ENCODE data around the gene SWI5.

Gene SWI5

GRCh38 chr9:128298535-128299482, 22.7 kb downstream of the SWI5 start:
- H3K4me3 Mint-ChIP-seq = no peak overlapping the region
- no peak for DNase-seq
- CTCF ChIA-PET = interaction anchor here (1.1 kb wide), 2 partner anchors 43 to 63 kb away, joined by 3 read pairs; no protein-coding TSS in a partner anchor
- no peak overlapping the region for H3K27ac Mint-ChIP-seq
- H3K27me3 Mint-ChIP-seq = no peaks in the 10 kb centered on the region
- no peaks in the 10 kb centered on the region for H3K9me3 Mint-ChIP-seq
- no peaks in the 10 kb centered on the region for H3K4me1 Mint-ChIP-seq
- H3K36me3 Mint-ChIP-seq = no peaks in the 10 kb centered on the region

- H3K27me3 Mint-ChIP-seq = no peaks in the 10 kb centered on the region
- no peak for DNase-seq
- H3K27ac Mint-ChIP-seq = no peak overlapping the region
- peaks cover 2% of the 10 kb centered on the region for H3K36me3 Mint-ChIP-seq
- no peaks in the 10 kb centered on the region for H3K4me1 Mint-ChIP-seq
- CTCF ChIA-PET = interaction anchor here (0.7 to 2.2 kb wide), 4 partner anchors 9 to 37 kb away, joined by 3 to 9 read pairs (median 4); no protein-coding TSS in a partner anchor
- no peaks in the 10 kb centered on the region for H3K9me3 Mint-ChIP-seq
- no peak overlapping the region for H3K4me3 Mint-ChIP-seq
Measured at GRCh38 chr9:128304136-128304970, 28.3 kb downstream of the SWI5 start.

- no peaks in the 10 kb centered on the region for H3K4me1 Mint-ChIP-seq
- DNase-seq = no peak
- H3K27me3 Mint-ChIP-seq = no peaks in the 10 kb centered on the region
- H3K9me3 Mint-ChIP-seq = no peaks in the 10 kb centered on the region
- H3K4me3 Mint-ChIP-seq = no peak overlapping the region
- no peak overlapping the region for H3K27ac Mint-ChIP-seq
- CTCF ChIA-PET = interaction anchor here (1.0 to 2.2 kb wide), 3 partner anchors 10 to 36 kb away, joined by 4 to 9 read pairs (median 4); no protein-coding TSS in a partner anchor
- H3K36me3 Mint-ChIP-seq = peaks cover 7% of the 10 kb centered on the region
Measured at GRCh38 chr9:128304971-128305288, 28.9 kb downstream of the SWI5 start.

GRCh38 chr9:128309551-128309950, 33.5 kb downstream of the SWI5 start:
- Mint-ChIP-seq H3K9me3 (no peaks in the 10 kb centered on the region), H3K4me1 (no peaks in the 10 kb centered on the region), H3K27me3 (no peaks in the 10 kb centered on the region), H3K27ac (no peak overlapping the region), H3K36me3 (peaks cover 15% of the 10 kb centered on the region), H3K4me3 (no peak overlapping the region)
- CTCF ChIA-PET = no interaction called here
- DNase-seq = no peak

- DNase-seq = no peak
- H3K9me3 Mint-ChIP-seq = no peaks in the 10 kb centered on the region
- no peak overlapping the region for H3K4me3 Mint-ChIP-seq
- peaks cover 15% of the 10 kb centered on the region for H3K36me3 Mint-ChIP-seq
- H3K27me3 Mint-ChIP-seq = no peaks in the 10 kb centered on the region
- CTCF ChIA-PET = interaction anchor here (0.7 kb wide), 1 partner anchor 9 kb away, joined by 4 read pairs; no protein-coding TSS in a partner anchor
- no peak overlapping the region for H3K27ac Mint-ChIP-seq
- H3K4me1 Mint-ChIP-seq = no peaks in the 10 kb centered on the region
Measured at GRCh38 chr9:128310461-128310860, 34.4 kb downstream of the SWI5 start.

- CTCF ChIA-PET = interaction anchor here (1.0 to 1.2 kb wide), 2 partner anchors 19 to 26 kb away, joined by 3 read pairs; no protein-coding TSS in a partner anchor
- no peaks in the 10 kb centered on the region for H3K4me1 Mint-ChIP-seq
- no peak overlapping the region for H3K4me3 Mint-ChIP-seq
Measured at GRCh38 chr9:128314697-128315096, 38.6 kb downstream of the SWI5 start.

GRCh38 chr9:128316421-128316820, 40.3 kb downstream of the SWI5 start:
- Mint-ChIP-seq H3K27me3 (no peaks in the 10 kb centered on the region), H3K27ac (no peak overlapping the region), H3K36me3 (peaks cover 2% of the 10 kb centered on the region), H3K4me3 (no peak overlapping the region), H3K9me3 (no peaks in the 10 kb centered on the region), H3K4me1 (peaks cover 1% of the 10 kb centered on the region)
- CTCF ChIA-PET = no interaction called here
- DNase-seq = no peak

More at GRCh38 chr9:128314697-128315096, 38.6 kb downstream of the SWI5 start:
- no peak for DNase-seq
- Mint-ChIP-seq H3K27ac (no peak overlapping the region), H3K27me3 (no peaks in the 10 kb centered on the region), H3K36me3 (peaks cover 10% of the 10 kb centered on the region), H3K9me3 (no peaks in the 10 kb centered on the region)

- no peak for DNase-seq
- Mint-ChIP-seq H3K4me1 (peaks cover 3% of the 10 kb centered on the region), H3K27me3 (no peaks in the 10 kb centered on the region), H3K4me3 (no peak overlapping the region), H3K27ac (no peak overlapping the region), H3K9me3 (no peaks in the 10 kb centered on the region), H3K36me3 (no peaks in the 10 kb centered on the region)
- CTCF ChIA-PET = no interaction called here
Measured at GRCh38 chr9:128317629-128318028, 41.6 kb downstream of the SWI5 start.

GRCh38 chr9:128321343-128321742, 45.3 kb downstream of the SWI5 start:
- CTCF ChIA-PET = interaction anchor here (0.6 to 1.5 kb wide), 2 partner anchors 20 to 335 kb away, joined by 3 to 5 read pairs; no protein-coding TSS in a partner anchor
- peaks cover 22% of the 10 kb centered on the region for H3K4me1 Mint-ChIP-seq
- H3K4me3 Mint-ChIP-seq = peak overlapping the region; percentile 95
- no peaks in the 10 kb centered on the region for H3K9me3 Mint-ChIP-seq
- DNase-seq = no peak
- H3K36me3 Mint-ChIP-seq = peaks cover 3% of the 10 kb centered on the region
- H3K27me3 Mint-ChIP-seq = no peaks in the 10 kb centered on the region
- no peak overlapping the region for H3K27ac Mint-ChIP-seq

GRCh38 chr9:128321879-128322403, 45.9 kb downstream of the SWI5 start:
- H3K4me3 Mint-ChIP-seq = peak overlapping the region; percentile 95
- H3K36me3 Mint-ChIP-seq = peaks cover 3% of the 10 kb centered on the region
- no peaks in the 10 kb centered on the region for H3K9me3 Mint-ChIP-seq
- H3K27ac Mint-ChIP-seq = peak overlapping the region; percentile 94
- DNase-seq = no peak
- peaks cover 22% of the 10 kb centered on the region for H3K4me1 Mint-ChIP-seq
- CTCF ChIA-PET = interaction anchor here (1.5 kb wide), 1 partner anchor 19 kb away, joined by 5 read pairs; no protein-coding TSS in a partner anchor
- no peaks in the 10 kb centered on the region for H3K27me3 Mint-ChIP-seq

- Mint-ChIP-seq H3K4me3 (peak within 1 kb of the TSS; percentile 95), H3K4me1 (peaks cover 22% of the 10 kb centered on the region), H3K36me3 (peaks cover 3% of the 10 kb centered on the region), H3K27me3 (no peaks in the 10 kb centered on the region), H3K27ac (peak within 1 kb of the TSS; percentile 94), H3K9me3 (no peaks in the 10 kb centered on the region)
- peak; percentile 95 for DNase-seq
- CTCF ChIA-PET = no interaction called here
Measured at GRCh38 chr9:128322404-128323211, 46.5 kb downstream of the SWI5 start, which contains the start of the genes COQ4 and TRUB2. Gene COQ4 (plus strand): TSS chr9:128322839. CDS start chr9:128322859, 20 bp downstream. Gene TRUB2 (minus strand): TSS chr9:128322447. CDS start chr9:128322408, 39 bp downstream.

- Mint-ChIP-seq H3K27me3 (no peaks in the 10 kb centered on the region), H3K4me1 (peaks cover 22% of the 10 kb centered on the region), H3K36me3 (peaks cover 7% of the 10 kb centered on the region), H3K9me3 (no peaks in the 10 kb centered on the region), H3K27ac (peak overlapping the region; percentile 94), H3K4me3 (peak overlapping the region; percentile 95)
- CTCF ChIA-PET = no interaction called here
- DNase-seq = no peak
Measured at GRCh38 chr9:128323212-128323730, 47.2 kb downstream of the SWI5 start.

- Mint-ChIP-seq H3K27ac (peak overlapping the region; percentile 94), H3K9me3 (no peaks in the 10 kb centered on the region), H3K27me3 (no peaks in the 10 kb centered on the region), H3K4me3 (peak overlapping the region; percentile 95), H3K4me1 (peaks cover 22% of the 10 kb centered on the region), H3K36me3 (peaks cover 7% of the 10 kb centered on the region)
- CTCF ChIA-PET = no interaction called here
- no peak for DNase-seq
Measured at GRCh38 chr9:128323791-128324190, 47.7 kb downstream of the SWI5 start.

All from activated naive CD4-positive, alpha-beta T cell treated with anti-CD3 and anti-CD28 coated beads, Interleukin-2, amount 10 ng/mL, durations not matched to agents 7 days and 5 days (primary cell).